Fibroblast of lung (primary cell): Measurements from ENCODE around the gene DPH3. TPM values are rescaled to one million over a fixed set of nuclear protein-coding genes. Genes with fewer than 3 reads are reported as not detected.

ENCODE experiments used
- DNase-seq, 2 donors: peaks; one replicate each; pipeline versions ENCODE4 v3.0.0 to v3.0.0-alpha.2; 2010; ENCODE audit warnings: low read depth in 2 of 2
- H2AFZ ChIP-seq: 2 replicates; pipeline ENCODE4 v1.5.1; 2012; ENCODE audit warnings: low read length, control low read depth, inconsistent platforms
- H3K27ac ChIP-seq: 2 replicates; pipeline ENCODE4 v1.5.1; 2011; ENCODE audit warnings: low read length, control low read depth; ENCODE audit not compliant: insufficient read depth
- H3K27me3 ChIP-seq: 2 replicates; pipeline ENCODE4 v1.5.1; 2011; ENCODE audit warnings: mild to moderate bottlenecking, low read length; ENCODE audit not compliant: control insufficient read depth, insufficient read depth
- H3K36me3 ChIP-seq: 2 replicates; pipeline ENCODE4 v1.5.1; 2011; ENCODE audit warnings: low read length; ENCODE audit not compliant: control insufficient read depth, insufficient read depth
- H3K4me1 ChIP-seq: 2 replicates; pipeline ENCODE4 v1.5.1; 2011; ENCODE audit warnings: low read length; ENCODE audit not compliant: control insufficient read depth, insufficient read depth; ENCODE audit errors: extremely low read depth
- H3K4me2 ChIP-seq: 2 replicates; pipeline ENCODE4 v1.5.1; 2011; ENCODE audit warnings: low read length, control low read depth; ENCODE audit not compliant: insufficient read depth; ENCODE audit errors: extremely low read depth
- H3K4me3 ChIP-seq, 4 experiments: fragments of 200-600 bp in 1 of 4; sonication (generic) in 1 of 4; replicated peaks in 1 of 4; 2 replicates each; pipeline ENCODE4 v1.5.1; 2011 to 2016; ENCODE audit warnings: low read length in 4 of 4, low read depth in 3 of 4, mild to moderate bottlenecking in 3 of 4, control low read depth in 2 of 4, inconsistent platforms in 1 of 4, mixed read lengths in 1 of 4; ENCODE audit not compliant: insufficient read depth in 1 of 4; ENCODE audit errors: control extremely low read depth in 1 of 4
- H3K79me2 ChIP-seq: 2 replicates; pipeline ENCODE4 v1.5.1; 2012; ENCODE audit warnings: mild to moderate bottlenecking, low read length, inconsistent platforms; ENCODE audit not compliant: control insufficient read depth, insufficient read depth
- H3K9ac ChIP-seq: 2 replicates; pipeline ENCODE4 v1.5.1; 2011; ENCODE audit warnings: mild to moderate bottlenecking, low read length, control low read depth; ENCODE audit not compliant: insufficient read depth
- H3K9me3 ChIP-seq: 2 replicates; pipeline ENCODE4 v1.5.1; 2012; ENCODE audit warnings: low read depth, low read length; ENCODE audit not compliant: control insufficient read depth, insufficient read depth
- H4K20me1 ChIP-seq: 2 replicates; pipeline ENCODE4 v1.5.1; 2011; ENCODE audit warnings: low read length; ENCODE audit not compliant: control insufficient read depth, insufficient read depth; ENCODE audit errors: extremely low read depth
- CTCF ChIP-seq, 2 donors: IDR thresholded peaks in 1 of 2; conservative IDR thresholded peaks in 1 of 2; 1 replicate in 1 of 2; 2 replicates in 1 of 2; pipeline ENCODE4 v1.5.1; 2011 to 2012; ENCODE audit warnings: low read length in 2 of 2, control low read depth in 1 of 2, inconsistent platforms in 1 of 2, low read depth in 1 of 2, mild to moderate bottlenecking in 1 of 2
- EZH2 ChIP-seq: IDR thresholded peaks from 2 replicates; pipeline ENCODE4 v1.5.1; 2012; ENCODE audit warnings: low read length, control low read depth, mild to moderate bottlenecking; ENCODE audit errors: missing control alignments
- polyA plus RNA-seq, 2 donors: library from polyadenylated mRNA; depleted of rRNA in 1 of 2; stranded (reverse) in 1 of 2; unstranded in 1 of 2; fragments of >200 nt; gene quantifications; 2 replicates each; pipeline ENCODE4 v1.2.1, GENCODE V29; 2011 to 2012; ENCODE audit warnings: missing spikeins in 1 of 2
- total RNA-seq: library from RNA; depleted of rRNA; stranded (reverse); fragments of >200 nt; gene quantifications from 2 replicates; pipeline ENCODE4 v1.2.1, GENCODE V29; 2014

DPH3 gene
- total and polyA plus RNA-seq, 2 donors (not counting 1 experiment from before 2014, with no cell fraction given) = 28.1 to 28.2 TPM

- DNase-seq = peak; percentile 17 to 86
- Histone ChIP-seq H3K4me1 (no peaks in the 10 kb centered on the region), H3K4me2 (no peak overlapping the region), H3K79me2 (no peaks in the 10 kb centered on the region), H3K36me3 (peaks cover 3% of the 10 kb centered on the region), H3K9ac (no peak overlapping the region), H4K20me1 (no peaks in the 10 kb centered on the region), H3K27me3 (no peaks in the 10 kb centered on the region), H2AFZ (no peak overlapping the region), H3K4me3 (no peak overlapping the region), H3K9me3 (no peaks in the 10 kb centered on the region), H3K27ac (no peak overlapping the region)
- TF ChIP-seq EZH2 (no peak), CTCF (conservative IDR thresholded peaks at IDR 0.05 in 1 of 2, IDR thresholded peaks at IDR 0.05 in 1 of 2; ENCODE audit: low read depth in 1 of 2, low read length in 2 of 2) (no peak)
Observed at GRCh38 chr3:16309558-16309957, 44.8 kb upstream of the DPH3 start.

- Histone ChIP-seq H3K4me3 (no peak overlapping the region), H3K4me1 (no peaks in the 10 kb centered on the region), H3K9me3 (no peaks in the 10 kb centered on the region), H3K36me3 (peaks cover 3% of the 10 kb centered on the region), H3K4me2 (no peak overlapping the region), H3K27me3 (no peaks in the 10 kb centered on the region), H3K79me2 (no peaks in the 10 kb centered on the region), H2AFZ (no peak overlapping the region), H4K20me1 (no peaks in the 10 kb centered on the region), H3K27ac (no peak overlapping the region), H3K9ac (no peak overlapping the region)
- TF ChIP-seq CTCF (conservative IDR thresholded peaks at IDR 0.05 in 1 of 2, IDR thresholded peaks at IDR 0.05 in 1 of 2; ENCODE audit: low read depth in 1 of 2, low read length in 2 of 2) = no peak
- no peak for TF ChIP-seq EZH2
- no peak for DNase-seq
Observed at GRCh38 chr3:16308727-16309126, 44.0 kb upstream of the DPH3 start.

GRCh38 chr3:16307832-16308531, 43.2 kb upstream of the DPH3 start:
- TF ChIP-seq CTCF (conservative IDR thresholded peaks at IDR 0.05 in 1 of 2, IDR thresholded peaks at IDR 0.05 in 1 of 2; ENCODE audit: low read depth in 1 of 2, low read length in 2 of 2) (no peak), EZH2 (no peak)
- Histone ChIP-seq H3K4me3 (no peak overlapping the region), H3K9me3 (no peaks in the 10 kb centered on the region), H3K9ac (no peak overlapping the region), H3K27me3 (no peaks in the 10 kb centered on the region), H3K79me2 (no peaks in the 10 kb centered on the region), H3K4me1 (no peaks in the 10 kb centered on the region), H3K27ac (no peak overlapping the region), H3K36me3 (peaks cover 3% of the 10 kb centered on the region), H4K20me1 (no peaks in the 10 kb centered on the region), H2AFZ (no peak overlapping the region), H3K4me2 (no peak overlapping the region)
- DNase-seq = peak in 1 of 2 donors; percentile 28
